MCF 10A (cell line): Measurements from ENCODE around the gene LSM2. TPM values are rescaled to one million over a fixed set of nuclear protein-coding genes. Genes with fewer than 3 reads are reported as not detected.
A peak's percentile ranks its signal among the peaks of the same experiment; 100 is the strongest.
"Not testable (repeated sequence)": the region's sequence is repeated elsewhere in the genome, so short reads cannot be mapped to it uniquely, and the experiment has no call there.

ENCODE experiments used
- BruUV-seq: library from RNA; stranded (reverse); fragments of 400-500 nt; replicated peaks from 2 replicates; lab custom pipeline; 2021; lab: Mats Ljungman, UMichigan
- CTCF ChIA-PET: fragments of 300-600 bp; sonication (Branson Sonifier 250); formaldehyde crosslinking; extraction: SDS; loops from one replicate; lab custom pipeline; 2021; ENCODE audit warnings: antibody characterized with exemption, inconsistent platforms; lab: Yijun Ruan, JAX
- POLR2A ChIA-PET: fragments of 300-600, 350-650 bp; sonication (Branson Sonifier 250); formaldehyde crosslinking; extraction: SDS; loops from one replicate; lab custom pipeline; 2020; ENCODE audit warnings: antibody characterized with exemption, inconsistent platforms; lab: Yijun Ruan, JAX
- DNase-seq: peaks from one replicate; pipeline ENCODE4 v3.0.0-alpha.2; 2018; ENCODE audit not compliant: unreplicated experiment
- H3K27ac Mint-ChIP-seq: one replicate; pipeline ENCODE4 v1.8.0; 2022; ENCODE audit warnings: mild to moderate bottlenecking, low read depth, mixed read lengths; ENCODE audit not compliant: unreplicated experiment
- H3K27me3 Mint-ChIP-seq: one replicate; pipeline ENCODE4 v1.8.0; 2022; ENCODE audit warnings: mixed read lengths; ENCODE audit not compliant: insufficient read depth, unreplicated experiment
- H3K36me3 Mint-ChIP-seq: one replicate; pipeline ENCODE4 v1.8.0; 2022; ENCODE audit warnings: mild to moderate bottlenecking, moderate library complexity, mixed read lengths; ENCODE audit not compliant: insufficient read depth, unreplicated experiment
- H3K4me1 Mint-ChIP-seq: one replicate; pipeline ENCODE4 v1.8.0; 2022; ENCODE audit warnings: mixed read lengths; ENCODE audit not compliant: insufficient read depth, unreplicated experiment
- H3K4me3 Mint-ChIP-seq: one replicate; pipeline ENCODE4 v1.8.0; 2022; ENCODE audit warnings: mild to moderate bottlenecking, moderate library complexity, mixed read lengths; ENCODE audit not compliant: unreplicated experiment
- H3K9me3 Mint-ChIP-seq: one replicate; pipeline ENCODE4 v1.8.0; 2022; ENCODE audit warnings: mixed read lengths; ENCODE audit not compliant: unreplicated experiment
- CTCF ChIP-seq: fragments of 200-600 bp; IDR thresholded peaks from one replicate; pipeline ENCODE4 v1.8.0; 2022; ENCODE audit warnings: antibody characterized with exemption, mild to moderate bottlenecking; ENCODE audit not compliant: unreplicated experiment
- intact Hi-C: fragments of 100-400 bp; cut with micrococcal nuclease; formaldehyde crosslinking; loops from 2 replicates; pipeline ENCODE4 v1.14.1; 2022
- total RNA-seq: library from RNA; stranded (reverse); gene quantifications from 2 replicates; pipeline ENCODE4 v1.2.3, GENCODE V29; 2022

The LSM2 gene
- total RNA-seq, 1 experiment from 2014 or later: 47.4 TPM

GRCh38 chr6:31795616-31796298 lies 11.0 kb downstream of the LSM2 start, which contains the start of gene VARS1:
VARS1 (minus strand) TSS chr6:31795752; CDS start chr6:31795217, 535 bp downstream.
- ChIA-PET POLR2A (interaction anchor here (0.6 to 3.2 kb wide), 29 partner anchors 8 to 400 kb away, joined by 3 to 79 read pairs (median 6); partner anchors contain the start of genes ABHD16A, BAG6, C6orf47 and CLIC1), CTCF (interaction anchor here (0.6 to 2.8 kb wide), 9 partner anchors 10 to 138 kb away, joined by 3 to 22 read pairs (median 3); partner anchors contain the start of genes DDAH2 and LSM2)
- Mint-ChIP-seq H3K9me3 (no peaks in the 10 kb centered on the region), H3K36me3 (peaks cover 60% of the 10 kb centered on the region), H3K27me3 (no peaks in the 10 kb centered on the region), H3K4me1 (peaks cover 27% of the 10 kb centered on the region), H3K4me3 (peak within 1 kb of the TSS; percentile 99), H3K27ac (peak within 1 kb of the TSS; percentile 98)
- intact Hi-C loops: loop anchor here (2.0 kb wide), 3 partner anchors 19 to 67 kb away; partner anchors contain the start of genes DDAH2, HSPA1A and HSPA1L
- BruUV-seq: no TSS peak
- DNase-seq: peak; percentile 93
- TF ChIP-seq CTCF: peak; percentile 69

- intact Hi-C loops: loop anchor here (2.0 kb wide), 2 partner anchors 36 to 66 kb away; partner anchors contain the start of gene DDAH2
- peaks cover 60% of the 10 kb centered on the region for H3K36me3 Mint-ChIP-seq
- BruUV-seq: TSS peak; percentile 47
- peak overlapping the region; percentile 99 for H3K4me3 Mint-ChIP-seq
- no peak for DNase-seq
- ChIA-PET CTCF (interaction anchor here (0.6 to 2.8 kb wide), 6 partner anchors 8 to 354 kb away, joined by 4 to 22 read pairs (median 4); partner anchors contain the start of genes CLIC1 and LSM2), POLR2A (interaction anchor here (0.6 to 3.2 kb wide), 29 partner anchors 9 to 403 kb away, joined by 3 to 79 read pairs (median 6); partner anchors contain the start of genes ABHD16A, BAG6, C6orf47 and CLIC1)
- H3K27me3 Mint-ChIP-seq: no peaks in the 10 kb centered on the region
- no peak for TF ChIP-seq CTCF
- H3K4me1 Mint-ChIP-seq: peaks cover 31% of the 10 kb centered on the region
- peak overlapping the region; percentile 98 for H3K27ac Mint-ChIP-seq
- H3K9me3 Mint-ChIP-seq: no peaks in the 10 kb centered on the region
These were observed 11.7 kb downstream of the LSM2 start for GRCh38 chr6:31794866-31795615.

GRCh38 chr6:31794294-31794865 lies 12.4 kb downstream of the LSM2 start:
- Mint-ChIP-seq H3K9me3 (no peaks in the 10 kb centered on the region), H3K4me1 (peaks cover 31% of the 10 kb centered on the region), H3K27ac (peak overlapping the region; percentile 98), H3K4me3 (peak overlapping the region; percentile 99), H3K27me3 (no peaks in the 10 kb centered on the region), H3K36me3 (peaks cover 60% of the 10 kb centered on the region)
- intact Hi-C loops: loop anchor here (2.0 kb wide), 2 partner anchors 36 to 66 kb away; partner anchors contain the start of gene DDAH2
- ChIA-PET CTCF (interaction anchor here (0.6 to 0.9 kb wide), 5 partner anchors 9 to 355 kb away, joined by 4 to 5 read pairs (median 4); partner anchors contain the start of gene CLIC1), POLR2A (interaction anchor here (0.6 to 3.2 kb wide), 25 partner anchors 10 to 834 kb away, joined by 3 to 79 read pairs (median 6); partner anchors contain the start of genes ABHD16A, C6orf47, CLIC1 and DDAH2)
- TSS peak; percentile 76 for BruUV-seq
- no peak for TF ChIP-seq CTCF
- no peak for DNase-seq

- Mint-ChIP-seq H3K36me3 (peaks cover 63% of the 10 kb centered on the region), H3K4me3 (peak overlapping the region; percentile 99), H3K27ac (peak overlapping the region; percentile 98), H3K4me1 (peaks cover 31% of the 10 kb centered on the region)
- H3K27me3 Mint-ChIP-seq, H3K9me3 Mint-ChIP-seq, DNase-seq, BruUV-seq, CTCF ChIA-PET: not testable (repeated sequence)
- POLR2A ChIA-PET: interaction anchor here (0.7 to 3.2 kb wide), 4 partner anchors 13 to 833 kb away, joined by 3 to 77 read pairs (median 26); partner anchors contain the start of genes HSPA1B and LSM2
- intact Hi-C loops: loop anchor here (2.0 kb wide), 2 partner anchors 37 to 65 kb away; partner anchors contain the start of gene DDAH2
These were observed 12.9 kb downstream of the LSM2 start for GRCh38 chr6:31793927-31794245.
